BE2C (cell line): Measurements from ENCODE around the gene MEP1A.
A peak's percentile ranks its signal among the peaks of the same experiment; 100 is the strongest.
"Not testable (repeated sequence)": the region's sequence is repeated elsewhere in the genome, so short reads cannot be mapped to it uniquely, and the experiment has no call there.

Experiments
- DNase-seq: peaks from one replicate; pipeline ENCODE4 v3.0.0-alpha.2; 2020
- H3K27me3 ChIP-seq: fragments of 250-450 bp; sonication (Bioruptor Pico); 2 replicates; pipeline ENCODE4 v1.5.1; 2020; ENCODE audit warnings: mild to moderate bottlenecking
- H3K36me3 ChIP-seq: fragments of 250-450 bp; sonication (Bioruptor Pico); 2 replicates; pipeline ENCODE4 v1.5.1; 2020; ENCODE audit warnings: mild to moderate bottlenecking
- H3K4me1 ChIP-seq: fragments of 250-450 bp; sonication (Bioruptor Pico); 2 replicates; pipeline ENCODE4 v1.5.1; 2020
- H3K4me3 ChIP-seq: 2 replicates; pipeline ENCODE4 v1.5.1; 2011; ENCODE audit warnings: low read depth, low read length
- H3K9me3 ChIP-seq: fragments of 250-450 bp; sonication (Bioruptor Pico); 2 replicates; pipeline ENCODE4 v1.5.1; 2020
- CTCF ChIP-seq: IDR thresholded peaks from 2 replicates; pipeline ENCODE4 v1.5.1; 2012; ENCODE audit warnings: mild to moderate bottlenecking, low read depth, low read length

The MEP1A gene

GRCh38 chr6:46848684-46849360 lies 55.6 kb downstream of the MEP1A start:
- peak; percentile 84 for TF ChIP-seq CTCF
- Histone ChIP-seq H3K4me1 (no peaks in the 10 kb centered on the region), H3K36me3 (no peaks in the 10 kb centered on the region), H3K9me3 (no peaks in the 10 kb centered on the region), H3K27me3 (peaks cover 2% of the 10 kb centered on the region; the same call in 1 of the 2 replicates), H3K4me3 (no peak overlapping the region; the same call in 1 of the 2 replicates)
- DNase-seq = peak; percentile 80

- Histone ChIP-seq H3K27me3 (peaks cover 2% of the 10 kb centered on the region; the same call in 1 of the 2 replicates), H3K9me3 (no peaks in the 10 kb centered on the region), H3K36me3 (no peaks in the 10 kb centered on the region), H3K4me3 (no peak overlapping the region), H3K4me1 (no peaks in the 10 kb centered on the region)
- DNase-seq = no peak
- no peak for TF ChIP-seq CTCF
Measured at GRCh38 chr6:46849361-46849690, 56.1 kb downstream of the MEP1A start.

- DNase-seq = no peak
- no peaks in the 10 kb centered on the region for H3K4me1 ChIP-seq
- no peak for TF ChIP-seq CTCF
- peaks cover 2% of the 10 kb centered on the region; the same call in 1 of the 2 replicates for H3K27me3 ChIP-seq
- H3K36me3 ChIP-seq = no peaks in the 10 kb centered on the region
- H3K9me3 ChIP-seq = no peaks in the 10 kb centered on the region
- H3K4me3 ChIP-seq = no peak overlapping the region
Measured at GRCh38 chr6:46850792-46851191, 57.6 kb downstream of the MEP1A start.

DNA sequence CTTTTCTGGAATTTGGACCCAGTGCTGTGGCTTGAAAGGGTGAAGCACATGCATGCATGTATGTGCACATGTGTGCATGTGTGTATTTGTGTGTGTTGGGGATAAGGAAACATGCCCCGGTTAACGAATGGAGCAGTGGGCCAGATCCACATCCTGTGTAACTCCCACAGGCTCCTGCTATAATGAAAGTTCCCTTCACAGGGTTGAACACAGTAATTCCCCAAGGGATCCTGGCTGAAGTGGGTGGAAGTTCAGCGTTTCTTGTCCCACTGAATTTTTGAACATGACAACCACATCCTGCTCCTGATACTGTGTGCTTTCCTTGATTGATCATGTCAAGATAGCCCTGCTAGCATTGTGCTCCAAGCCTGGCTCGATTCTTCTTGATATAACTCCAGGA lies 58.4 kb downstream of the MEP1A start:
- not testable (repeated sequence) for H3K4me3 ChIP-seq, H3K36me3 ChIP-seq, H3K4me1 ChIP-seq

DNA sequence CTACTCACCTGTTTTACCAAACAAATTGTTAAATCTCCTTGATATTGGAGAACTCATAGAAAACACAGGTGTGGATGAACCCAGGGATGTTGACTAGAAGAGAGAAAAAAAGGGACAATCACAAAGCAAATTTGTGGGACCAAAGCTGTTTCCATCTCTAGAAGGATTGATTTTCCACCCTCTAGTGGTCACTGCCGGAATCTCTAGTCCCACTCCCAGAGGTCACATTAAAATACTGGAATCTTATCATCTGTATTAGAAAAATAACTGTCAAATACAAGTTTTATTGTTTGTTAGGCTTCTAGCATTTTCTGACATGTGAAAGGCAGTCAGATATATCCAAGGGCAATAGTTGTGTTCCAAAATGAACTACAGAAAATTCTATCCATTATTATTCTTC lies 62.8 kb downstream of the MEP1A start:
- not testable (repeated sequence) for H3K36me3 ChIP-seq

More for the DNA sequence above, 58.4 kb downstream of the MEP1A start:
- H3K27me3 ChIP-seq, DNase-seq, H3K9me3 ChIP-seq: not testable (repeated sequence)

GRCh38 chr6:46862381-46862780 lies 69.2 kb downstream of the MEP1A start:
- DNase-seq = no peak
- Histone ChIP-seq H3K4me3 (no peak overlapping the region), H3K4me1 (no peaks in the 10 kb centered on the region), H3K36me3 (no peaks in the 10 kb centered on the region), H3K27me3 (peaks cover 18% of the 10 kb centered on the region), H3K9me3 (no peaks in the 10 kb centered on the region)
- TF ChIP-seq CTCF = no peak

More for the DNA sequence above, 62.8 kb downstream of the MEP1A start:
- H3K9me3 ChIP-seq, H3K27me3 ChIP-seq, H3K4me1 ChIP-seq, H3K4me3 ChIP-seq: not testable (repeated sequence)
- peak; percentile 32 for DNase-seq
- peak; percentile 73 for TF ChIP-seq CTCF
